Skeletal muscle tissue (tissue), 4 donors: ENCODE results near the gene NTRK3. TPM values are rescaled to one million over a fixed set of nuclear protein-coding genes. Genes with fewer than 3 reads are reported as not detected.

ENCODE experiments used
- H3K27ac ChIP-seq: one replicate; pipeline ENCODE4 v1.7.0; 2013; ENCODE audit warnings: mild to moderate bottlenecking, low read depth, low read length, inconsistent platforms
- H3K27me3 ChIP-seq, 3 donors: one replicate each; pipeline ENCODE4 v1.7.0; 2013; ENCODE audit warnings: low read length in 3 of 3; ENCODE audit not compliant: control insufficient read depth in 3 of 3, insufficient read depth in 3 of 3
- H3K36me3 ChIP-seq, 3 donors: one replicate each; pipeline ENCODE4 v1.7.0; 2013; ENCODE audit warnings: low read length in 3 of 3; ENCODE audit not compliant: control insufficient read depth in 3 of 3, insufficient read depth in 3 of 3
- H3K4me1 ChIP-seq, 3 donors: one replicate each; pipeline ENCODE4 v1.7.0; 2013; ENCODE audit warnings: low read length in 3 of 3, mild to moderate bottlenecking in 3 of 3; ENCODE audit not compliant: control insufficient read depth in 3 of 3, insufficient read depth in 3 of 3
- H3K4me3 ChIP-seq, 3 donors: one replicate each; pipeline ENCODE4 v1.7.0; 2013; ENCODE audit warnings: low read length in 3 of 3
- H3K9ac ChIP-seq, 3 donors: one replicate each; pipeline ENCODE4 v1.7.0; 2013; ENCODE audit warnings: low read length in 3 of 3, mild to moderate bottlenecking in 3 of 3, moderate library complexity in 2 of 3, low read depth in 1 of 3
- H3K9me3 ChIP-seq, 3 donors: one replicate each; pipeline ENCODE4 v1.7.0; 2013; ENCODE audit warnings: low read length in 3 of 3; ENCODE audit not compliant: control insufficient read depth in 3 of 3
- total RNA-seq: library from RNA; depleted of rRNA; stranded (reverse); fragments of >200 nt; gene quantifications from one replicate; pipeline ENCODE4 v1.2.3, GENCODE V29; 2014
- donor health status: Osteomylitis.

Gene NTRK3
- total RNA-seq, 1 donor from 2014 or later: 6.8 TPM

- Histone ChIP-seq H3K36me3 (no peaks in the 10 kb centered on the region), H3K9ac (no peak overlapping the region), H3K4me3 (no peak overlapping the region), H3K27ac (no peak overlapping the region), H3K4me1 (no peaks in the 10 kb centered on the region), H3K9me3 (no peaks in the 10 kb centered on the region), H3K27me3 (peaks cover 0 to 6% (median 2%) of the 10 kb centered on the region in 3 donors)
Measured at GRCh38 chr15:88178631-88179030, 77.9 kb downstream of the NTRK3 start.

GRCh38 chr15:88177451-88177850 lies 79.1 kb downstream of the NTRK3 start:
- H3K36me3 ChIP-seq: no peaks in the 10 kb centered on the region
- H3K9me3 ChIP-seq: no peaks in the 10 kb centered on the region
- H3K27ac ChIP-seq: no peak overlapping the region
- peaks cover 0 to 6% (median 0%) of the 10 kb centered on the region in 3 donors for H3K27me3 ChIP-seq
- H3K4me3 ChIP-seq: no peak overlapping the region
- H3K9ac ChIP-seq: no peak overlapping the region
- H3K4me1 ChIP-seq: no peaks in the 10 kb centered on the region

GRCh38 chr15:88174571-88174970 lies 82.0 kb downstream of the NTRK3 start:
- Histone ChIP-seq H3K9me3 (no peaks in the 10 kb centered on the region), H3K4me3 (no peak overlapping the region), H3K27ac (no peak overlapping the region), H3K9ac (no peak overlapping the region), H3K36me3 (no peaks in the 10 kb centered on the region), H3K27me3 (peaks cover 0 to 13% (median 0%) of the 10 kb centered on the region in 3 donors), H3K4me1 (no peaks in the 10 kb centered on the region)

GRCh38 chr15:88166082-88166993 lies 90.2 kb downstream of the NTRK3 start:
- Histone ChIP-seq H3K27ac (no peak overlapping the region), H3K4me1 (no peaks in the 10 kb centered on the region), H3K4me3 (no peak overlapping the region), H3K9me3 (no peaks in the 10 kb centered on the region), H3K36me3 (no peaks in the 10 kb centered on the region), H3K27me3 (peaks cover 0 to 5% (median 0%) of the 10 kb centered on the region in 3 donors), H3K9ac (no peak overlapping the region)

GRCh38 chr15:88161636-88162035 lies 94.9 kb downstream of the NTRK3 start:
- Histone ChIP-seq H3K27ac (no peak overlapping the region), H3K4me1 (no peaks in the 10 kb centered on the region), H3K9me3 (no peaks in the 10 kb centered on the region), H3K27me3 (no peaks in the 10 kb centered on the region), H3K36me3 (no peaks in the 10 kb centered on the region), H3K9ac (no peak overlapping the region), H3K4me3 (no peak overlapping the region)

- H3K9ac ChIP-seq: no peak overlapping the region
- no peaks in the 10 kb centered on the region for H3K27me3 ChIP-seq
- H3K36me3 ChIP-seq: no peaks in the 10 kb centered on the region
- no peak overlapping the region for H3K4me3 ChIP-seq
- H3K27ac ChIP-seq: no peak overlapping the region
- no peaks in the 10 kb centered on the region for H3K9me3 ChIP-seq
- H3K4me1 ChIP-seq: no peaks in the 10 kb centered on the region
Measured at GRCh38 chr15:88155310-88155709, 101.2 kb downstream of the NTRK3 start.

GRCh38 chr15:88152672-88153071 lies 103.9 kb downstream of the NTRK3 start:
- H3K4me1 ChIP-seq: no peaks in the 10 kb centered on the region
- no peak overlapping the region for H3K9ac ChIP-seq

GRCh38 chr15:88147760-88148159 lies 108.8 kb downstream of the NTRK3 start:
- no peak overlapping the region for H3K4me3 ChIP-seq
- no peak overlapping the region for H3K9ac ChIP-seq
- H3K36me3 ChIP-seq: no peaks in the 10 kb centered on the region
- peaks cover 0 to 3% (median 2%) of the 10 kb centered on the region in 3 donors for H3K9me3 ChIP-seq
- no peaks in the 10 kb centered on the region for H3K4me1 ChIP-seq
- no peak overlapping the region for H3K27ac ChIP-seq
- H3K27me3 ChIP-seq: peaks cover 0 to 3% (median 0%) of the 10 kb centered on the region in 3 donors

More at GRCh38 chr15:88152672-88153071, 103.9 kb downstream of the NTRK3 start:
- no peak overlapping the region for H3K4me3 ChIP-seq
- H3K36me3 ChIP-seq: no peaks in the 10 kb centered on the region
- no peaks in the 10 kb centered on the region for H3K9me3 ChIP-seq
- H3K27ac ChIP-seq: no peak overlapping the region
- H3K27me3 ChIP-seq: peaks cover 0 to 3% (median 0%) of the 10 kb centered on the region in 3 donors

- Histone ChIP-seq H3K9me3 (peaks cover 0 to 3% (median 2%) of the 10 kb centered on the region in 3 donors), H3K36me3 (no peaks in the 10 kb centered on the region), H3K4me1 (no peaks in the 10 kb centered on the region), H3K27me3 (peaks cover 0 to 3% (median 0%) of the 10 kb centered on the region in 3 donors), H3K27ac (no peak overlapping the region), H3K4me3 (no peak overlapping the region), H3K9ac (no peak overlapping the region)
Measured at GRCh38 chr15:88144921-88145653, 111.5 kb downstream of the NTRK3 start.

- Histone ChIP-seq H3K27ac (no peak overlapping the region), H3K9me3 (peaks cover 0 to 5% (median 2%) of the 10 kb centered on the region in 3 donors), H3K27me3 (no peaks in the 10 kb centered on the region), H3K9ac (no peak overlapping the region), H3K36me3 (no peaks in the 10 kb centered on the region), H3K4me3 (no peak overlapping the region), H3K4me1 (no peaks in the 10 kb centered on the region)
Measured at GRCh38 chr15:88142121-88142520, 114.4 kb downstream of the NTRK3 start.
